Measurements from ENCODE around the gene CYB5A.
"Not testable (repeated sequence)": the region's sequence is repeated elsewhere in the genome, so short reads cannot be mapped to it uniquely, and the experiment has no call there.

- TF ChIP-seq CTCF (IDR thresholded peaks at IDR 0.05; ENCODE audit: low read length); EZH2 (optimal IDR thresholded peaks at IDR 0.05; ENCODE audit: low read depth, low read length); EZH2phosphoT487 (IDR thresholded peaks at IDR 0.05; ENCODE audit: low read length): not testable (repeated sequence)
Observed at GRCh38 chr18:74285583-74285982, 6.2 kb downstream of the CYB5A start.
